ENCODE results near the gene TBC1D9B. TPM values are rescaled to one million over a fixed set of nuclear protein-coding genes. Genes with fewer than 3 reads are reported as not detected.

Gene TBC1D9B
- total and polyA plus RNA-seq, 2 of the 13 experiments (the other 11 are each of a cell fraction or from before 2014, with no cell fraction given), result 35.0 to 50.0 TPM

GRCh38 chr5:179863449-179864085 lies 44.1 kb downstream of the TBC1D9B start:
- Histone ChIP-seq H3K4me3 (replicated peaks in 1 of 3; ENCODE audit: insufficient read depth in 1 of 3, low read depth in 2 of 3, low read length in 3 of 3) (no peak overlapping the region), H3K79me2 (ENCODE audit: insufficient read depth, low read length) (no peaks in the 10 kb centered on the region), H3K36me3 (replicated peaks in 1 of 2; ENCODE audit: control insufficient read depth in 1 of 2, insufficient read depth in 2 of 2, low read length in 2 of 2) (peaks cover 18 to 25% of the 10 kb centered on the region in 2 experiments; a peak in 4 of 5 replicates), H3K4me1 (ENCODE audit: insufficient read depth, low read length) (peaks cover 14% of the 10 kb centered on the region), H4K20me1 (ENCODE audit: insufficient read depth, low read length) (no peaks in the 10 kb centered on the region), H3K9me3 (ENCODE audit: low read length) (no peaks in the 10 kb centered on the region), H2AFZ (ENCODE audit: low read length) (no peak overlapping the region), H3K27ac (ENCODE audit: extremely low read length, insufficient read depth, low read length) (no peak overlapping the region), H3K9ac (ENCODE audit: insufficient read depth, low read depth, low read length) (no peak overlapping the region), H3K4me2 (ENCODE audit: low read depth, low read length) (no peak overlapping the region), H3K27me3 (ENCODE audit: control insufficient read depth in 1 of 2, insufficient read depth in 2 of 2, low read length in 2 of 2) (no peaks in the 10 kb centered on the region)
- intact Hi-C loops (cut with micrococcal nuclease; ENCODE audit: unreplicated experiment) (no loop called here), in situ Hi-C loops (cut with HindIII; ENCODE audit: extremely low pct_ligation_motif_present, low pct_unique_long_range_greater_than_20kb) (no loop called here)
- TF ChIP-seq, protein P1, sequence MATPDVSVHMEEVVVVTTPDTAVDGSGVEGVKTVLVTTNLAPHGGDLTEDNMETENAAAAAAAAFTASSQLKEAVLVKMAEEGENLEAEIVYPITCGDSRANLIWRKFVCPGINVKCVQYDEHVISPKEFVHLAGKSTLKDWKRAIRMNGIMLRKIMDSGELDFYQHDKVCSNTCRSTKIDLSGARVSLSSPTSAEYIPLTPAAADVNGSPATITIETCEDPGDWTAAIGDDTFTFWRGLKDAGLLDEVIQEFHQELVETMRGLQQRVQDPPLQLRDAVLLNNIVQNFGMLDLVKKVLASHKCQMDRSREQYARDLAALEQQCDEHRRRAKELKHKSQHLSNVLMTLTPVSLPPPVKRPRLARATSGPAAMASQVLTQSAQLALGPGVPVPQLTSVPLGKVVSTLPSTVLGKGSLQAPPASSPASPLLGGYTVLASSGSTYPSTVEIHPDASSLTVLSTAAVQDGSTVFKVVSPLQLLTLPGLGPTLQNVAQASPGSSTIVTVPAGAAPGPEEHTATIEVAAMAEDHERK (CRISPR knock-in tag; IDR thresholded peaks at IDR 0.05; ENCODE audit: low read depth), result no peak
- TF ChIP-seq AGO2 (optimal IDR thresholded peaks at IDR 0.05; ENCODE audit: low read depth, low read length), result peak; percentile 20
- TF ChIP-seq ZSCAN21 (CRISPR knock-in tag; IDR thresholded peaks at IDR 0.05; ENCODE audit: borderline replicate concordance), result no peak
- CTCF ChIA-PET (ENCODE audit: low intra/inter-chr PET ratio, low total read pairs), result no interaction called here
- POLR2A ChIA-PET, result no interaction called here
- BruUV-seq (replicated peaks), result no TSS peak
- ATAC-seq (no peak), FAIRE-seq (no peak), DNase-seq (ENCODE audit: low spot score) (no peak)
- 97% methylated on average over 19 of the region's 31 CpGs for WGBS (ENCODE audit: low lambda C conversion rate)

GRCh38 chr5:179862891-179863290 lies 44.8 kb downstream of the TBC1D9B start:
- DNase-seq (ENCODE audit: low spot score) (no peak), FAIRE-seq (no peak), ATAC-seq (no peak)
- no TSS peak for BruUV-seq (replicated peaks)
- POLR2A ChIA-PET, result no interaction called here
- in situ Hi-C loops (cut with HindIII; ENCODE audit: extremely low pct_ligation_motif_present, low pct_unique_long_range_greater_than_20kb) (no loop called here), intact Hi-C loops (cut with micrococcal nuclease; ENCODE audit: unreplicated experiment) (no loop called here)
- H3K79me2 ChIP-seq (ENCODE audit: insufficient read depth, low read length), result peaks cover 2% of the 10 kb centered on the region
- no peaks in the 10 kb centered on the region for H3K27me3 ChIP-seq (ENCODE audit: control insufficient read depth in 1 of 2, insufficient read depth in 2 of 2, low read length in 2 of 2)
- H3K36me3 ChIP-seq (replicated peaks in 1 of 2; ENCODE audit: control insufficient read depth in 1 of 2, insufficient read depth in 2 of 2, low read length in 2 of 2), result peaks cover 18 to 24% of the 10 kb centered on the region in 2 experiments; a peak in 4 of 5 replicates
- H3K4me1 ChIP-seq (ENCODE audit: insufficient read depth, low read length), result peaks cover 14% of the 10 kb centered on the region
- H3K9ac ChIP-seq (ENCODE audit: insufficient read depth, low read depth, low read length), result no peak overlapping the region
- WGBS (ENCODE audit: low lambda C conversion rate), result 96% methylated on average over 7 of the region's 9 CpGs
- no peaks in the 10 kb centered on the region for H4K20me1 ChIP-seq (ENCODE audit: insufficient read depth, low read length)
- H3K27ac ChIP-seq (ENCODE audit: extremely low read length, insufficient read depth, low read length), result no peak overlapping the region
- CTCF ChIA-PET (ENCODE audit: low intra/inter-chr PET ratio, low total read pairs), result no interaction called here
- H3K9me3 ChIP-seq (ENCODE audit: low read length), result no peaks in the 10 kb centered on the region
- H2AFZ ChIP-seq (ENCODE audit: low read length), result no peak overlapping the region
- H3K4me3 ChIP-seq (replicated peaks in 1 of 3; ENCODE audit: insufficient read depth in 1 of 3, low read depth in 2 of 3, low read length in 3 of 3), result no peak overlapping the region
- H3K4me2 ChIP-seq (ENCODE audit: low read depth, low read length), result no peak overlapping the region
- TF ChIP-seq KDM2A (CRISPR knock-in tag; IDR thresholded peaks at IDR 0.05; ENCODE audit: borderline replicate concordance, low read depth) (no peak), ZSCAN20 (CRISPR knock-in tag; IDR thresholded peaks at IDR 0.05; ENCODE audit: borderline replicate concordance) (no peak), ZNF362 (CRISPR knock-in tag; IDR thresholded peaks at IDR 0.05; ENCODE audit: borderline replicate concordance) (no peak), ADNP (CRISPR knock-in tag; IDR thresholded peaks at IDR 0.05) (no peak), TP53 (CRISPR knock-in tag; conservative IDR thresholded peaks at IDR 0.05) (no peak), ZNF784 (CRISPR knock-in tag; IDR thresholded peaks at IDR 0.05; ENCODE audit: borderline replicate concordance) (no peak), SNAPC2 (CRISPR knock-in tag; IDR thresholded peaks at IDR 0.05) (no peak)

Data from HepG2 (cell line).